ENCODE measurements around the gene KIAA0408.

KIAA0408 gene

GRCh38 chr6:127481111-127481510, 21.9 kb upstream of the KIAA0408 start:
- Histone ChIP-seq H3F3A (ENCODE audit: insufficient read depth, low read length) (no peaks in the 10 kb centered on the region), H4K20me1 (ENCODE audit: insufficient read depth, low read length) (no peaks in the 10 kb centered on the region), H3K4me1 (ENCODE audit: insufficient read depth, low read length, severe bottlenecking) (no peaks in the 10 kb centered on the region), H2AFZ (ENCODE audit: low read length) (no peak overlapping the region), H3K9me2 (ENCODE audit: low read depth, low read length) (no peaks in the 10 kb centered on the region), H3K27me3 (ENCODE audit: insufficient read depth, low read length) (no peaks in the 10 kb centered on the region), H3K9me3 (ENCODE audit: low read length) (no peaks in the 10 kb centered on the region), H3K27ac (ENCODE audit: low read depth, low read length, poor library complexity, severe bottlenecking) (no peak overlapping the region), H3K4me2 (ENCODE audit: low read length) (no peak overlapping the region), H3K9ac (ENCODE audit: low read length) (no peak overlapping the region), H3K79me2 (ENCODE audit: insufficient read depth, low read length) (no peaks in the 10 kb centered on the region), H3K36me3 (ENCODE audit: insufficient read depth, low read length) (no peaks in the 10 kb centered on the region), H3K4me3 (ENCODE audit: low read depth, low read length, poor library complexity, severe bottlenecking) (no peak overlapping the region)
- no peak for TF ChIP-seq EZH2 (IDR thresholded peaks at IDR 0.05; ENCODE audit: borderline replicate concordance, low read length)
- TF ChIP-seq CTCF (IDR thresholded peaks at IDR 0.05; ENCODE audit: low read length) = no peak

- Histone ChIP-seq H4K20me1 (ENCODE audit: insufficient read depth, low read length) (no peaks in the 10 kb centered on the region), H3K27ac (ENCODE audit: low read depth, low read length, poor library complexity, severe bottlenecking) (no peak overlapping the region), H3K79me2 (ENCODE audit: insufficient read depth, low read length) (no peaks in the 10 kb centered on the region), H3F3A (ENCODE audit: insufficient read depth, low read length) (no peaks in the 10 kb centered on the region), H3K9ac (ENCODE audit: low read length) (no peak overlapping the region), H3K4me1 (ENCODE audit: insufficient read depth, low read length, severe bottlenecking) (no peaks in the 10 kb centered on the region), H3K36me3 (ENCODE audit: insufficient read depth, low read length) (no peaks in the 10 kb centered on the region), H2AFZ (ENCODE audit: low read length) (no peak overlapping the region), H3K4me2 (ENCODE audit: low read length) (no peak overlapping the region), H3K27me3 (ENCODE audit: insufficient read depth, low read length) (no peaks in the 10 kb centered on the region), H3K9me3 (ENCODE audit: low read length) (no peaks in the 10 kb centered on the region), H3K4me3 (ENCODE audit: low read depth, low read length, poor library complexity, severe bottlenecking) (no peak overlapping the region), H3K9me2 (ENCODE audit: low read depth, low read length) (no peaks in the 10 kb centered on the region)
- TF ChIP-seq CTCF (IDR thresholded peaks at IDR 0.05; ENCODE audit: low read length) (no peak), EZH2 (IDR thresholded peaks at IDR 0.05; ENCODE audit: borderline replicate concordance, low read length) (no peak)
Measured at GRCh38 chr6:127477658-127478057, 18.5 kb upstream of the KIAA0408 start.

GRCh38 chr6:127475823-127476176, 16.6 kb upstream of the KIAA0408 start:
- Histone ChIP-seq H3K4me1 (ENCODE audit: insufficient read depth, low read length, severe bottlenecking) (no peaks in the 10 kb centered on the region), H3K27ac (ENCODE audit: low read depth, low read length, poor library complexity, severe bottlenecking) (no peak overlapping the region), H2AFZ (ENCODE audit: low read length) (no peak overlapping the region), H3K4me2 (ENCODE audit: low read length) (no peak overlapping the region), H3K27me3 (ENCODE audit: insufficient read depth, low read length) (no peaks in the 10 kb centered on the region), H3K36me3 (ENCODE audit: insufficient read depth, low read length) (no peaks in the 10 kb centered on the region), H3K9me2 (ENCODE audit: low read depth, low read length) (no peaks in the 10 kb centered on the region), H3K4me3 (ENCODE audit: low read depth, low read length, poor library complexity, severe bottlenecking) (no peak overlapping the region), H3F3A (ENCODE audit: insufficient read depth, low read length) (no peaks in the 10 kb centered on the region), H3K9me3 (ENCODE audit: low read length) (no peaks in the 10 kb centered on the region), H4K20me1 (ENCODE audit: insufficient read depth, low read length) (no peaks in the 10 kb centered on the region), H3K79me2 (ENCODE audit: insufficient read depth, low read length) (no peaks in the 10 kb centered on the region), H3K9ac (ENCODE audit: low read length) (no peak overlapping the region)
- no peak for TF ChIP-seq EZH2 (IDR thresholded peaks at IDR 0.05; ENCODE audit: borderline replicate concordance, low read length)
- no peak for TF ChIP-seq CTCF (IDR thresholded peaks at IDR 0.05; ENCODE audit: low read length)
